K562 (cell line): ENCODE data around the gene IRF2. TPM values are rescaled to one million over a fixed set of nuclear protein-coding genes. Genes with fewer than 3 reads are reported as not detected.
A peak's percentile ranks its signal among the peaks of the same experiment; 100 is the strongest.

Source experiments
- C11orf30 ChIP-seq: fragments of 450-650 bp; IDR thresholded peaks from 2 replicates; pipeline ENCODE4 v1.6.1; 2016; ENCODE audit warnings: low read depth, mild to moderate bottlenecking
- FUS ChIP-seq: fragments of 200-400 bp; formaldehyde crosslinking; optimal IDR thresholded peaks from 2 replicates; pipeline ENCODE3; 2017; ENCODE audit warnings: low read depth, low read length
- JUN ChIP-seq, 2 experiments: sonication (generic) in 1 of 2; formaldehyde crosslinking in 1 of 2; IDR thresholded peaks; 2 replicates each; pipeline versions ENCODE4 v1.6.1 to v1.8.0; 2012 to 2022; ENCODE audit warnings: borderline replicate concordance in 2 of 2, mild to moderate bottlenecking in 2 of 2, improper control_type of control experiment in 1 of 2, low read depth in 1 of 2, low read length in 1 of 2, missing genetic modification reagents in 1 of 2
- REST ChIP-seq, 2 experiments: fragments of 450-650 bp; formaldehyde crosslinking in 1 of 2; IDR thresholded peaks; 2 replicates each; pipeline versions ENCODE4 v1.4.0 to v1.6.1; 2014 to 2020; ENCODE audit warnings: mild to moderate bottlenecking in 2 of 2, borderline replicate concordance in 1 of 2, low read depth in 1 of 2
- SREBF2 ChIP-seq: sonication (generic); formaldehyde crosslinking; IDR thresholded peaks from 2 replicates; pipeline ENCODE4 v1.4.0; 2020; ENCODE audit warnings: mild to moderate bottlenecking, missing genetic modification reagents
- ZNF282 ChIP-seq: sonication (generic); formaldehyde crosslinking; IDR thresholded peaks from 2 replicates; pipeline ENCODE4 v1.8.1; 2023; ENCODE audit warnings: missing genetic modification reagents
- polyA plus RNA-seq, 8 experiments: library from polyadenylated mRNA; depleted of rRNA in 4 of 8; stranded (reverse) in 5 of 8; unstranded in 3 of 8; fragments of >200 nt; fragmentation: Nextera tagmentation in 2 of 8; fragmentation: Illumina TruSeq in 1 of 8; extraction: Ambion mirVana in 2 of 8; extraction: Trizol in 1 of 8; gene quantifications; 2 replicates each; pipeline versions ENCODE4 v1.2.1 to v1.2.3, GENCODE V29; 2011 to 2014; ENCODE audit warnings: inconsistent platforms in 1 of 8, missing spikeins in 1 of 8
- total RNA-seq, 7 experiments: library from RNA; depleted of rRNA in 6 of 7; stranded (reverse); fragments of >200 nt in 6 of 7; fragmentation: Illumina TruSeq in 2 of 7; extraction: Trizol in 2 of 7; gene quantifications; 2 replicates each; pipeline versions ENCODE4 v1.2.1 to v1.2.3, GENCODE V29; 2011 to 2021; ENCODE audit warnings: low replicate concordance in 1 of 7
- TF ChIP-seq, protein P1 (sequence below), 2 experiments: fragments of 450-650 bp; IDR thresholded peaks; 2 replicates each; pipeline ENCODE4 v1.6.1; 2016; ENCODE audit warnings: mild to moderate bottlenecking in 2 of 2, borderline replicate concordance in 1 of 2, low read depth in 1 of 2, moderate library complexity in 1 of 2

Gene IRF2
- total and polyA plus RNA-seq, 9 of the 15 experiments (the other 6 are each of a cell fraction or from before 2014, with no cell fraction given) = 7.1 to 17.1 (median 11.3) TPM

GRCh38 chr4:184514121-184514988 is 40.0 kb upstream of the IRF2 start (continued):
- TF ChIP-seq REST (IDR thresholded peaks at IDR 0.05; ENCODE audit: borderline replicate concordance) (peak; percentile 28; the same call in 1 of the 2 replicates), REST (CRISPR knock-in tag; IDR thresholded peaks at IDR 0.05; ENCODE audit: low read depth) (no peak), FUS (no peak), C11orf30 (peak; percentile 87), JUN (IDR thresholded peaks at IDR 0.05; ENCODE audit: borderline replicate concordance, low read depth, low read length) (peak; percentile 65; the same call in 1 of the 2 replicates), JUN (CRISPR knock-in tag; IDR thresholded peaks at IDR 0.05; ENCODE audit: borderline replicate concordance) (no peak), ZNF282 (CRISPR knock-in tag) (no peak), SREBF2 (no peak)
- TF ChIP-seq, protein P1, sequence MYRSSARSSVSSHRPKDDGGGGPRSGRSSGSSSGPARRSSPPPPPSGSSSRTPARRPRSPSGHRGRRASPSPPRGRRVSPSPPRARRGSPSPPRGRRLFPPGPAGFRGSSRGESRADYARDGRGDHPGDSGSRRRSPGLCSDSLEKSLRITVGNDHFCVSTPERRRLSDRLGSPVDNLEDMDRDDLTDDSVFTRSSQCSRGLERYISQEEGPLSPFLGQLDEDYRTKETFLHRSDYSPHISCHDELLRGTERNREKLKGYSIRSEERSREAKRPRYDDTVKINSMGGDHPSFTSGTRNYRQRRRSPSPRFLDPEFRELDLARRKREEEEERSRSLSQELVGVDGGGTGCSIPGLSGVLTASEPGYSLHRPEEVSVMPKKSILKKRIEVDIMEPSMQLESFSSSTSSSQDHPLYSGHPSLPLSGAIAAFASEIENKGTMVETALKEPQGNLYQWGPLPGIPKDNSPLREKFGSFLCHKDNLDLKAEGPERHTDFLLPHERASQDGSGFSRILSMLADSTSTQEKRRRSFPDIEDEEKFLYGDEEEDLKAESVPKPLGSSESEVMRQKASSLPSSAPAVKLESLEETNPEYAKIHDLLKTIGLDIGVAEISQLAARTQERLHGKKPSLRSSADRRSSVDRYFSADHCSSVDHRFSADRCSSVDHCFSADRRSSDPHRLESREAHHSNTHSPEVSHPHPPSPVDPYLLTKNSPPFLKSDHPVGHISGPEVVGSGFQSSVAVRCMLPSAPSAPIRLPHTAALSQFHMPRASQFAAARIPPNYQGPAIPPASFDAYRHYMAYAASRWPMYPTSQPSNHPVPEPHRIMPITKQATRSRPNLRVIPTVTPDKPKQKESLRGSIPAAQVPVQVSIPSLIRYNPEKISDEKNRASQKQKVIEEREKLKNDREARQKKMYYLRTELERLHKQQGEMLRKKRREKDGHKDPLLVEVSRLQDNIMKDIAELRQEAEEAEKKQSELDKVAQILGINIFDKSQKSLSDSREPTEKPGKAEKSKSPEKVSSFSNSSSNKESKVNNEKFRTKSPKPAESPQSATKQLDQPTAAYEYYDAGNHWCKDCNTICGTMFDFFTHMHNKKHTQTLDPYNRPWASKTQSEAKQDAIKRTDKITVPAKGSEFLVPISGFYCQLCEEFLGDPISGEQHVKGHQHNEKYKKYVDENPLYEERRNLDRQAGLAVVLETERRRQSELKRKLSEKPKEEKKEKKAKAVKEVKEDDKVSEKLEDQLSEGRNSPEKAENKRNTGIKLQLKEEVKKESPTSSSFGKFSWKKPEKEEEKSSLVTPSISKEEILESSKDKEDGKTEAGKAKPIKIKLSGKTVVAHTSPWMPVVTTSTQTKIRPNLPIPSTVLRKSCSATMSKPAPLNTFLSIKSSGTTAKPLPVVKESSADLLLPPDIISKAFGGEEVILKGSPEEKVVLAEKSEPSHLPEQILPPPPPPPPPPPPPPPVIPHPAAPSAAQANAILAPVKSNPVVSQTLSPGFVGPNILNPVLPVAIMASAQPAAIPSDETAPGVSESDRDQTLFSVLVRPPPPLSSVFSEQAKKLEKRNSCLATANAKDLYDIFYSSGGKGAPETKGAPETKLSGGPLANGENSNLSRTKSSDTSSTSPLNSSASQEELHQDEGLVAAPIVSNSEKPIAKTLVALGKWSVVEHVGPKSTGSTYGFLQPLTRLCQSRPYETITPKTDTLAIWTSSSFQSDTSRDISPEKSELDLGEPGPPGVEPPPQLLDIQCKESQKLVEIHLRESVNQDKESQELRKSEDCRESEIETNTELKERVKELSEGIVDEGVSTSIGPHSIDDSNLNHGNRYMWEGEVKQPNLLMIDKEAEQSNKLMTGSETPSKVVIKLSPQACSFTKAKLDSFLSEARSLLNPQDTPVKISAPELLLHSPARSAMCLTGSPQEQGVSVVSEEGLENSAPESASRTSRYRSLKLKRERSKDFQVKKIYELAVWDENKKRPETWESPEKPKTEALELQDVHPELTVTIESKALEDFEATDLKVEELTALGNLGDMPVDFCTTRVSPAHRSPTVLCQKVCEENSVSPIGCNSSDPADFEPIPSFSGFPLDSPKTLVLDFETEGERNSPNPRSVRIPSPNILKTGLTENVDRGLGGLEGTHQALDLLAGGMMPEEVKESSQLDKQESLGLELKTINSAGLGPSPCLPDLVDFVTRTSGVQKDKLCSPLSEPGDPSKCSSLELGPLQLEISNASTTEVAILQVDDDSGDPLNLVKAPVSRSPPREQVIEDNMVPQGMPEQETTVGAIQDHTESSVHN (IDR thresholded peaks at IDR 0.05; ENCODE audit: borderline replicate concordance in 1 of 2, low read depth in 1 of 2) = no peak; a peak in 1 of 4 replicates
- TF ChIP-seq, all 486 proteins: peak for 31
